NCI-H774 (cell line): ENCODE results near the gene NFRKB.
"Not testable (repeated sequence)": the region's sequence is repeated elsewhere in the genome, so short reads cannot be mapped to it uniquely, and the experiment has no call there.

Experiments used
- DNase-seq: peaks from one replicate; lab custom pipeline; 2025; lab: John Stamatoyannopoulos, UW

The NFRKB gene

GRCh38 chr11:129894278-129895125, 876 bp downstream of the NFRKB start:
- no peak for DNase-seq

DNA sequence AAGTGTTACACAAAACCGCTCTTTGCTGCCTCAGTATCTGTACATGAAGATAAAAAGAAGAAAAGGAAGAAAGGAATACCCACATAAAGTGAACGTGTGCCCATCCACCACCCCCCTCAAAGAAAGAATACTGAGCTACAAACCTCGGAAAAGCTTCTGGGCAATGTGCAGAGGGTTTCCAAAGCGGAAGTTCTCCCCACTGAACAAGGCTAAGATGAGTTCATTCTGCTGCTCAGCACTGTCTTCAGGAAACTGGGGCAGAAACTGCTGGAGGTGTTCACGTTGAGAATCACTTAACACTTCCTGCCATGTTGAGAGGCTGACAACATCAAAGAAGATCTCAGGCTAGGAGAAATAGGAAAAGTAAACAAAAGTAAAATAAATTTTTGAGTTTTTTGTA, 6.9 kb downstream of the NFRKB start:
- DNase-seq: no peak

DNA sequence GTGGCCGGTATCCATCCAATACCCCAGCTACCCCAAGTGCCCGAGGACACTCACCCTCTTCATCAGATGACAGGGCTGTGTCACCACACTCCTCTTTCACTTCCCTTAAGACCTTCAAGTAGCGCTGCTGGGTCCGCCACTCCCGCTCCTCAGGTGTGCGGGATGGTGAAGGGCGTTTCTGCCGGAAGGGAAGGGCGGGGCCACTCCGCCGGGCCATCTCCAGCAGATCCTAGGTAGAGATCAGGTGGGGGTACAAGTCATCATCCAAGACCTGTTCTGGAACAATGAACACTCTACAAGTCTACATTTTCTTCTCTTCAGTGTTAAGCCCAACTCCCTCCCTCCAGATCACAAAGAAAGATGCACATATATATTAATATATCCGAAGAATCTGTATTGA, 10.0 kb downstream of the NFRKB start:
- DNase-seq: no peak

DNA sequence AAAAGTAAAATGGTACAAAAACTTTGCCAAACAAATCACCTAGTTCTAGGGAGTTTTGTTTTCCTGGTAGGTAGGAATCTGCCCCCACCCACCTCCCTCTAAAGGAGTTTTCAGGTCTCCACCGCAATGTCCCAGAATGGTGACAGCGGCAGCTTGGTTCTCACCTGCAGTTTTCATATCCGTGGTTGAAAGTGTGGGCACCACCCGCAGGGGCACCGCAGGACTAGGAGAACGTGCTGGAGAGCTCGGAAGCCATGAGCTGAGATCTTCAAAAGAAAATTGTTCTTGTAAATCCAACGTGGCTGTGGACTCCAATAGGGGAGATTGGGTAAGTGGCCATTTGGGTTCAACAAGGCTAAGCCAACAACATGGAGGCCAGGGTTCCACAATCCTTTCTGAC, 10.8 kb downstream of the NFRKB start:
- no peak for DNase-seq

DNA sequence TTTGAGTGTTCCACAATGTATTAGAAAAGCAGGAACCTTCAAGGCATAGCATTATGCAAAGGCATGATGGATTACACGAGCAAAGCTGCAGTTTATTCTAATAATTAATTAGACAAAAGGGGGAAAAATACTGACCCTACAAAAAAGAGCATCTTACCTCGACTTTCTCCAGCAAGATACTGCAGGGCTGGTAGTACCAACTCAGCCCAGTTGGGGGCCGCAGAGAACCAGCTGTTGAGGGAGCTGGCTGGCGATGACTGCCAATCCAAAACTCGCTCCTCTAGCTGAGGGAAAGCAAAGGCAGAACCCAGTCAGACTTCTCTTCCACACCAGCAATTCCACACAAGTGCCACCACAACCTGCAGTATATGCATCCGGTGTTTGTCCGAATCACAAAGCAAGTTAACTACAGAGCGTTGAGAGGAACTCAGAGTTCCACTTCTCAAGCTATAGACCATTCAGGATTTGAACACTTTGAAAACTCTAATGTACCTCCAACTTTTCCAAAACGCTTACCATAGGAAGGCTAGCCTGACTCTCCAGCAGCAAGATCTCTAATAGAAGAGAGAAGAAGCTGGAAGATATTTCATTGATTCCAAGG, 13.7 kb downstream of the NFRKB start:
- DNase-seq: no peak

DNA sequence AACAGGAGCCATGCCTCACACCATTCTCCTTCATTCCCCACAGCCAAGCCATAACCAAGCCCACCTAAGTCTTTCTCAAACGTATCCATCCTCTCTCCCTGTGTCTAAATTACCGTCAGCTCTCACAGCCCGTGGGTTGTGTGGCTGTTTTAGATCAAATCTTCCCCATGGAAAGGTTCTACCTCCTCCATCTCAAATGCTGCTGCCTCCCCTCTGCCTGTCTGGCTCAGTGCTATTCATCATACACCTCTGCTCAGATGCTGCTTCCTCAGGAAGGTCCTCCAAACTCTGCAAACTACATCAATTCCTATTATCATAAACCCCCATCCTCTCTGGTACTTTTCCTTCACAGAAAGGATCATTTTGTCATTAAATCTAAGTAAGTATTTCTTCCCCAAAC, 15.1 kb downstream of the NFRKB start:
- DNase-seq: no peak

- no peak for DNase-seq
Observed at GRCh38 chr11:129871914-129872313, 23.5 kb downstream of the NFRKB start.

- not testable (repeated sequence) for DNase-seq
Observed at GRCh38 chr11:129868626-129869025, 26.8 kb downstream of the NFRKB start.

DNA sequence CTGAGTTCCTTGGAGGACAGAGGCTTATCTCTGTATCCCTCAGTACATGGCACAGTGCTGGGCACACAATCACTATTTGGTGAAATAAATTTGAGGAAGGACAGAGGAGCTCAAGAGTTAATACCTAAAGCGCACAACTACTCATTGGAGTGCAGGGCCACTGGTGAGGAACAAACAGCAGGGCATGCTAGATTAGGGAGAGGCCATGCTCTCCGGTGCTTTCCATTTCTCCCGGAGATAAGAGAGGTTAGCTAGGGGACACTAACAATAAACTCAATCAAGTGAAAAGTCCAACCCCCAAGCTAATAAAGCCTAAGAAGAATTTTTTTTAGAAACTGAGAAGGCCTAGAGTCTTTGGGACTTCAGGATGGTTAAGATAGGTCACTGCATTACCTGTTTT, 29.1 kb downstream of the NFRKB start:
- DNase-seq: no peak

GRCh38 chr11:129865701-129866100, 29.7 kb downstream of the NFRKB start:
- no peak for DNase-seq

- DNase-seq: no peak
Observed at GRCh38 chr11:129864811-129865210, 30.6 kb downstream of the NFRKB start.

DNA sequence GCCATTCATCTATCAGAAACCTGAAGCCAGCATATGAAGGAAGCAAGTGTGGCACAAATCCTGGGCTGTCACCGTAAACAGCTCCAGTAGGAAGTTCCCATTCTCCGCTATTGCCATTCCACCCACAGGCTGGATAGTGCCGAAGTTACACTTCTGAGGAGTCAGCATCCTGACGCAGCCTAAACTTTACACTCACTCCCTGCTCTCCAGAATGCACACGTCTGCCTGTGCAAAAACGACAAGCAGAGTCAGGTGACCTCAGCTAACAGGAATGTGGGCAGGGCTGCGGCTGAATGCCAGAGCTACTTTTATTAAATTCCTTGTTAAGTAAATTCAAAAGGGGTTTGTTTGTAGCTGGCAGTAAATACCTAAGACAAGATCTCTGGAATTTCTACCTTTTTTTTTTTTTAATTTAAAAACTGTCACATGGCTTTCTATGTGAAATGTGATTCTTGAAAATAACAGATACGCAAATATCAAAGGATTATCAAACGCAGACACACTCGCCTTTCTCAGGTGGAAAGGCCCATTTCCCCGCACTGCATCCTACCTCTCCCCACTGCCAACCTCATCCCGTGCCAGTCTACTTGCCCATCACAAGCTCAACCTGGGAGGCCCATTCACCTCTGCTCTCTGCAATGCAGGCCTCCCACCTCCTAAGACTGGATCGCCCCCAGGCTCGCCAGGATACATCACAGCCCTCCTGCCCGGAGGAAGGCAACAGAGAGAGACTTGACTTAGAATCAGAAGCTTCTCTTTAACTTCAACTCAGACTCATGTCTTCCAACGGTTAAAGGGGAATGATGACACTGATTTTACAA, 33.5 kb downstream of the NFRKB start:
- DNase-seq: no peak

DNA sequence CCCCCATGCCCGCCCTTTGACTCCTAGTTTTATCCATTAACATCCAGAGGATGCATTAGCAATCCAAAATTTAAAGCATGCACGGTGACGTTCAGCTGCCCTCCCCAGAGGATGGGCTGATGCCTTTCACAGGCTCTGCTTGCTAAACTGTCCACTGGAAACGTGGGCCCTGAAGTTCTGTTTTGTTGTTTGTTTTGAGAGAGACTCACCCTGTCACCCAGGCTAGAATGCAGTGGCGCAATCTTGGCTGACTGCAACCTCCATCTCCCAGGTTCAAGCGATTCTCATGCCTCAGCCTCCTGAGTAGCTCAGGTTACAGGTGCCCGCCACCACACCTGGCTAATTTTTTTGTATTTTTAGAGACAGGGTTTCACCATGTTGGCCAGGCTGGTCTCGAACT, 39.3 kb downstream of the NFRKB start:
- no peak for DNase-seq

DNA sequence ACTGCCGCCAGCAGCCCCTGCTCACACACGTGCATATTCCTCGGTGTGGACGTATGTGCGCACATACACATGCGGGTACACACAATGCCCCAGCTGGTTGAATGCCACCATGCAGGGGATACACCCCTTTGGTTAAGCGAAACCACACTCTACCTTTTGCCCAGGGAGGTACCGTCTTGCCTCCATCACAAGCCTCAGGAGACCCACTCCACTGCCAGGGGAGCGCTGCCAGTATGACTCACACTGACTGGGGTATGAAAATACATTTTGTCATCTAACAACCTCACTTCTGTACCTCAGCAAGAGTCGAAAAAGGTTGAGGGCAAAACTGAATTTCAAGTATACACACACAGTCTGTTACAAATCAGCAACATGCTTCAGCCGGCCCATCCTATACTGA, 40.3 kb downstream of the NFRKB start:
- no peak for DNase-seq

DNA sequence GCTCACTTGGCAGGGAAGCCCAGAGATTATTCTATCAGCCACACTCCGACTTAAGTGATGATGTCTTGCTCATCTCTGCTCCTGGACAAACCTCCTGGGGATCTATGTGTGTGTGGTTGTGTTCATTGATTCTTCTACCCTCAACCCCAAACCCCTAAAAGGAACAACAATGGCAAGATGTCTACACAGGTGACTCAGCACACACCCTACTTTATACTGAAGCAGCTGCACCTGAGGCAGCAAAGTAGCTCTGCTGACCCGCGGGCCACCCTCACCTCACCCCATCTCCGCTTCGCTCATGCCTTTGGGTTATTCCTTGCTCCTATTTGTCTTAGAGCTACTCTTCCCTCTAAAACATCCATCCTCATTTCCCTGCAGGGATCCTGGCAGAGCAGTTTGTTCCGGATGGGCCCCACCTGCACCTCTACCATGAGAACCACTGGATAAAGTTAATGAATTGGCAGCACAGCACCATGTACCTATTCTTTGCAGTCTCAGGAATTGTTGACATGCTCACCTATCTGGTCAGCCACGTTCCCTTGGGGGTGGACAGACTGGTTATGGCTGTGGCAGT, 41.1 kb downstream of the NFRKB start:
- DNase-seq: no peak

DNA sequence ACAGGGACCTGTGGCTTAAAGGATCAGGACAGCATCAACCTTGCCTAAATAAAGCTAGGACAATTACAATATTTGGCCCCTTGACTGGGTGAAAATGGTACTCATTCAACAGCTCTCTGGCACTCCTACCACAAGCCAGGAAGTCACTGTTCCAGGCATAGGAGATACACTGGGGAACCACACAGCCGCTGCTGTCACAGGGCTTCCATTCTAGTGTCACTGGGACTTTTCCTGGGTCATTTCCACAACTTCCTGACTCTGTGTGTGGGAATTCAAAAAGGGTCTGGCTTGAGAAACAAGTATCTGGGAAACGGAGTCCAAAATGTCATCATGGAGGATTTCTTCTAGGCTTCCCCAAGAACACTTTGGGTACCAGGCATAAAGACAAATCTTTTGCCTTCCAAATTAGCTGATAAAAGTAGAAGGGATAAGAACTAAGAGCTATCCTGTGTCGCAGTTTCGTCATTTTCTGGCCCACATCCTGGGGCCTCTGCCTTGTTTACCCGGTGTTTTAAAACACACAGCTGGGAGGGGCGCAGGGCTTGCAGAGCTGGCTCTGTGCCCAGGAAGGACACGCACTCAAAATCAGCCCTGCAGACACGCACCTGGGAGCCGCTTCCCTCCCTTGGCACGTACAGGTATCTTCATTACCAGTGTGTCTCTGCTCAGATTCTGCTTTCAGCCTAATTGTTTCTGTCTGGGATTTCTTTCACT, 41.7 kb downstream of the NFRKB start:
- DNase-seq: peak; percentile 91

DNA sequence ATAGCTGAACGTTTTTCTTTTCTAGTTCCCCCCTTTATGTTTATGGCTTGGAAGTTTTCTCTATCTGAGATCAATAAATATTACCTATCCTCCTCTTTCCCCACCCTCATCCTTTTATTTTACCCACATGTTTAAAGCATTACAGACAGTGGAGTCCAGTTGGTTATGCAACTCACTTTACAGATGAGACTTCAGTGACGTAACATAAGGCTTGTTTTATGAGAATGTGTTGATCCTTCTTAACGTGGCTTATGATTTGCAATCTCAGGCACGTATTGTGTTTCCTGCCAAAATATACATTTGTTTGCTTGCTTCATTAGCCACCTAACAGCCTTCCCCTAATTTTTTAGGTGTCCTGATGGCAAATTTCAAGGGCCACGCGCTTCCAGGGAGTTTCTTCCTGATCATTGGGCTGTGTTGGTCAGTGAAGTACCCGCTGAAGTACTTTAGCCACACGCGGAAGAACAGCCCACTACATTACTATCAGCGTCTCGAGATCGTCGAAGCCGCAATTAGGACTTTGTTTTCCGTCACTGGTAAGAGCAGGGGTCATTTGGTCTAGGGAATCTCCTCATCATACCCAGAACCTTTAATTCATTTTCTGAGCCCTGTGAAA, 43.1 kb downstream of the NFRKB start:
- no peak for DNase-seq

- DNase-seq: no peak
Observed at GRCh38 chr11:129849447-129850130, 45.8 kb downstream of the NFRKB start.

DNA sequence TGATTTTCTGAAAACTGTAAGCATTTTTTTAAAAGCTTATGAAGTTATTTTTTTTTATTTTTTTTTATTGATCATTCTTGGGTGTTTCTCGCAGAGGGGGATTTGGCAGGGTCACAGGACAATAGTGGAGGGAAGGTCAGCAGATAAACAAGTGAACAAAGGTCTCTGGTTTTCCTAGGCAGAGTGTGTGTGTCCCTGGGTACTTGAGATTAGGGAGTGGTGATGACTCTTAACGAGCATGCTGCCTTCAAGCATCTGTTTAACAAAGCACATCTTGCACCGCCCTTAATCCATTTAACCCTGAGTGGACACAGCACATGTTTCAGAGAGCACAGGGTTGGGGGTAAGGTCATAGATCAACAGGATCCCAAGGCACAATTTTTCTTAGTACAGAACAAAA, 48.0 kb downstream of the NFRKB start:
- not testable (repeated sequence) for DNase-seq

- peak; percentile 61 for DNase-seq
Observed at GRCh38 chr11:129846508-129847335, 48.7 kb downstream of the NFRKB start.
